ENCODE results near the gene PDZRN3.

- TF ChIP-seq, protein P1, sequence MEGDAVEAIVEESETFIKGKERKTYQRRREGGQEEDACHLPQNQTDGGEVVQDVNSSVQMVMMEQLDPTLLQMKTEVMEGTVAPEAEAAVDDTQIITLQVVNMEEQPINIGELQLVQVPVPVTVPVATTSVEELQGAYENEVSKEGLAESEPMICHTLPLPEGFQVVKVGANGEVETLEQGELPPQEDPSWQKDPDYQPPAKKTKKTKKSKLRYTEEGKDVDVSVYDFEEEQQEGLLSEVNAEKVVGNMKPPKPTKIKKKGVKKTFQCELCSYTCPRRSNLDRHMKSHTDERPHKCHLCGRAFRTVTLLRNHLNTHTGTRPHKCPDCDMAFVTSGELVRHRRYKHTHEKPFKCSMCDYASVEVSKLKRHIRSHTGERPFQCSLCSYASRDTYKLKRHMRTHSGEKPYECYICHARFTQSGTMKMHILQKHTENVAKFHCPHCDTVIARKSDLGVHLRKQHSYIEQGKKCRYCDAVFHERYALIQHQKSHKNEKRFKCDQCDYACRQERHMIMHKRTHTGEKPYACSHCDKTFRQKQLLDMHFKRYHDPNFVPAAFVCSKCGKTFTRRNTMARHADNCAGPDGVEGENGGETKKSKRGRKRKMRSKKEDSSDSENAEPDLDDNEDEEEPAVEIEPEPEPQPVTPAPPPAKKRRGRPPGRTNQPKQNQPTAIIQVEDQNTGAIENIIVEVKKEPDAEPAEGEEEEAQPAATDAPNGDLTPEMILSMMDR (IDR thresholded peaks at IDR 0.05; ENCODE audit: insufficient read depth, low read length), result no peak
- no peak for TF ChIP-seq POLR2AphosphoS5 (IDR thresholded peaks at IDR 0.05; ENCODE audit: low read depth)
- TF ChIP-seq, protein P2, sequence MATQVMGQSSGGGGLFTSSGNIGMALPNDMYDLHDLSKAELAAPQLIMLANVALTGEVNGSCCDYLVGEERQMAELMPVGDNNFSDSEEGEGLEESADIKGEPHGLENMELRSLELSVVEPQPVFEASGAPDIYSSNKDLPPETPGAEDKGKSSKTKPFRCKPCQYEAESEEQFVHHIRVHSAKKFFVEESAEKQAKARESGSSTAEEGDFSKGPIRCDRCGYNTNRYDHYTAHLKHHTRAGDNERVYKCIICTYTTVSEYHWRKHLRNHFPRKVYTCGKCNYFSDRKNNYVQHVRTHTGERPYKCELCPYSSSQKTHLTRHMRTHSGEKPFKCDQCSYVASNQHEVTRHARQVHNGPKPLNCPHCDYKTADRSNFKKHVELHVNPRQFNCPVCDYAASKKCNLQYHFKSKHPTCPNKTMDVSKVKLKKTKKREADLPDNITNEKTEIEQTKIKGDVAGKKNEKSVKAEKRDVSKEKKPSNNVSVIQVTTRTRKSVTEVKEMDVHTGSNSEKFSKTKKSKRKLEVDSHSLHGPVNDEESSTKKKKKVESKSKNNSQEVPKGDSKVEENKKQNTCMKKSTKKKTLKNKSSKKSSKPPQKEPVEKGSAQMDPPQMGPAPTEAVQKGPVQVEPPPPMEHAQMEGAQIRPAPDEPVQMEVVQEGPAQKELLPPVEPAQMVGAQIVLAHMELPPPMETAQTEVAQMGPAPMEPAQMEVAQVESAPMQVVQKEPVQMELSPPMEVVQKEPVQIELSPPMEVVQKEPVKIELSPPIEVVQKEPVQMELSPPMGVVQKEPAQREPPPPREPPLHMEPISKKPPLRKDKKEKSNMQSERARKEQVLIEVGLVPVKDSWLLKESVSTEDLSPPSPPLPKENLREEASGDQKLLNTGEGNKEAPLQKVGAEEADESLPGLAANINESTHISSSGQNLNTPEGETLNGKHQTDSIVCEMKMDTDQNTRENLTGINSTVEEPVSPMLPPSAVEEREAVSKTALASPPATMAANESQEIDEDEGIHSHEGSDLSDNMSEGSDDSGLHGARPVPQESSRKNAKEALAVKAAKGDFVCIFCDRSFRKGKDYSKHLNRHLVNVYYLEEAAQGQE (IDR thresholded peaks at IDR 0.05; ENCODE audit: insufficient replicate concordance, low read depth), result no peak
Measured at GRCh38 chr3:73576999-73577461, 47.7 kb downstream of the PDZRN3 start.
